NK-92 (cell line): ENCODE data around the gene RAB37.

Source experiments
- DNase-seq: peaks from one replicate; lab custom pipeline; 2025; ENCODE audit not compliant: unreplicated experiment; lab: John Stamatoyannopoulos, UW

Gene RAB37, protein sequence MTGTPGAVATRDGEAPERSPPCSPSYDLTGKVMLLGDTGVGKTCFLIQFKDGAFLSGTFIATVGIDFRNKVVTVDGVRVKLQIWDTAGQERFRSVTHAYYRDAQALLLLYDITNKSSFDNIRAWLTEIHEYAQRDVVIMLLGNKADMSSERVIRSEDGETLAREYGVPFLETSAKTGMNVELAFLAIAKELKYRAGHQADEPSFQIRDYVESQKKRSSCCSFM

DNA sequence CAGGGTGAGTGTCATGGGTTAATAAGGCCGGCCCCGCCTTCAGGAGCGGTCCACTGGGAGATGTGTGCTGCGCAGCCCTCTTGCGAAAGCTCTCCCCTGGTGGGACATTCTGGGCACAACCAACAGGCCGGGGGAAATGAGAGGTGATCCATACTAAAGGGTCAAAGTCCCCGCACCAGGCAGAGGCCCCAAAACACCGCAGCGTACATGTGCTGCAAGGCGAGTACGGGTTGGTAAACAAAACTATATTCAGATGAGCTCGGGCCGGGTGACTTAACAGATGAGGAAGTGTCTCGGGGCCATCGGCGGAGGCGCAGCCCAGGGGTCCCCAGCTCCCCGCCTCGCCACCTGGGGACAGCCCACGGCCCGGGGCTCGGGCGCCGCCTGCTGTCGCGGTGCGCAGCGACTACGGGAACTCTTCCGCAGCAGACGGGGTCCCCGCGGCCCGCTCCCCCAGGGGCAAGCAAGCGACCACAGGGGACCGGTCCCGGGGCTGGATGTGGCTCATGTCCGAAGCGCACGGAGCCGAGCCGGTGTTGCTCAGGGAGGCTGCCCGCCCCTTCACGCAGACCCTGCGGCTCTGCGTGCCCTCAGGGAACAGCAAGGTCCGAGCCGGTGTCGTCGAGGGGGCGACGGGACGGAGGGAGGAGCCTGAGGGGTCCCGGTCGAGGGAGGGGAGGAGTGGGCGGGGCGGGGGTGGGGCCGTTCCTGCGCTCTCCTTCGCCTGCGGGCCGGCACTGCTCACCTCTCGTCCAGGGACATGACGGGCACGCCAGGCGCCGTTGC lies at the start of gene RAB37:
Gene RAB37, plus strand, starts transcription at position 744 of the 786 bp plus-strand sequence. Its CDS starts 17 bp downstream, at position 761.
- DNase-seq, result no peak

GRCh38 chr17:74687886-74688285 lies 49.2 kb upstream of the RAB37 start:
- DNase-seq, result no peak

DNA sequence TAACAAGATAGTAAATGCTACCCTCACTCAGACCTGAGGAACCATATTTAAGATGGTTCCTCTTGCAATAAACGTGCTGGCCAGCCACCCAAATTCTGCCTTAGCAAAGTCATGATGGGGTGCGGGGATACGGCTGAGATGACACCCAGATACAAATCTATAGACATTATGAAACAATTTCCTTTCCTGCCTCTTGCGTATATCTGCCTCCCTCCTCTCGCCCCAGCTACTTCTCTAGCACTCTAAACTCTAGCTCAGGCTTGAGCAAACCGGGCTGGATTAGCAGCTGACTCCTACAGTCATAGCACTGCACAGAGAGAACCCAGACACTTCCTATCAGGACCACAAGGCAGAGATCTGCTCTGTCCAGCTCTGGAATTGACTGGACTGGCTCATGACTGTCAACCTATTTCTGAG lies 46.6 kb upstream of the RAB37 start:
- DNase-seq, result no peak

DNA sequence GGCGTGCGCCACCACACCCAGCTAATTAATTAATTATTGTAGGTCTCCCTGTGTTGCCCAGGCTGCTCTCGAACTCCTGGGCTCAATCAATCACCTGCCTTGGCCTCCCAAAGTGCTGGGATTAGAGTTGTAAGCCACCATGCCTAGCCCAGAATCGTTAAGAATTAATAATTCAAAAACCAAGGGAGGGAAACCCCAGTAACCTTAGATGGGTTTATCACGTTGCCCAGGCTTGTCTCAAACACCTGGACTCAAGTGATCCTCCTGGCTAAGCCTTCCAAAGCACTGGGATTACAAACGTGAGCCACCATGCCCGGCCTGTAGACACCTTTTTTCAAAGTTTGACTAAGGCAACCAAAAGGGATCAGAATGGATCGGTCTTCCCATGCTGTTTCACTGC lies 45.9 kb upstream of the RAB37 start:
- DNase-seq, result no peak

- no peak for DNase-seq
Measured at GRCh38 chr17:74694081-74694480, 43.0 kb upstream of the RAB37 start.

GRCh38 chr17:74695629-74696028 lies 41.4 kb upstream of the RAB37 start:
- DNase-seq, result no peak

DNA sequence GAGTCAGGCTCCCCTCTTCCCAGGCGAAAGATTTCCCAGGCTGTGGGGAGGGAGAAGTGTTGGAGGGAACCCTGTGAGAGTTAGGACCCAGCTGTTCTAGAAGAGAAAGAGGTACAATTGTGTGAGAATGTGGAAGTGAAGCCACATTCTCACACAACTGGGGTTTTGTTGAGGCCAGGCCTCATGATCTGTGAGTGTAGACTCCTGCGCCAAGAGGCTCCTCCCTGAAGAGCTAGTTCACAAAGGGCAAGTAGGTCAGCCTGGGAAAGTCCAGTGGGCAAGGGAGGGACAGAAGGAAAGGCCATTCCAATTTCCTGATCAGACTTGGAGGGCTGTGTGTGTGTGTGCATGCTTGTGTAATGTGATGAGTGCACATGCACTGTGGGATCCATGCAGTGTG lies 39.5 kb upstream of the RAB37 start:
- DNase-seq, result no peak

GRCh38 chr17:74698069-74698468 lies 39.0 kb upstream of the RAB37 start:
- DNase-seq, result no peak

- DNase-seq, result no peak
Measured at GRCh38 chr17:74699236-74699635, 37.8 kb upstream of the RAB37 start.

GRCh38 chr17:74702116-74702871 lies 34.8 kb upstream of the RAB37 start:
- no peak for DNase-seq

DNA sequence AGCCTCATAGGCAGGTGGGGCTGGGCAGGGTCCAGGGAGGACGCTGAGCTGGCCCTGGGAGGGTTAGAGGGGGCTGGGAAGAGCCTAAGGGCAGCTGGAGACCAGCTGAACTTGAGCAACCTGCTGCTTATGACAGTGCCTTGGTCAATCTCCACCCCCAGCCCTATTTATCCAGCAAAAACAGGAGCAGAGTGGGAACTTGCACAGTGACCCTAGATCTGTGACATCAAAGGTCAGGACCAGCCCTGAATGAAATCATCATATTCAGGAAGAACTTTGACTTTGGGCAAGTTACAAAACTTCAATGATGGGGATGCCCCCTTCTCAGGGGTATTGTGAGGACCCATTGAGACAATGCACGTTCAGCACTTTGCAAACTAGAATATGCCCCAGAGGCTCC lies 33.7 kb upstream of the RAB37 start:
- DNase-seq, result no peak

GRCh38 chr17:74704544-74704943 lies 32.5 kb upstream of the RAB37 start:
- DNase-seq, result no peak

DNA sequence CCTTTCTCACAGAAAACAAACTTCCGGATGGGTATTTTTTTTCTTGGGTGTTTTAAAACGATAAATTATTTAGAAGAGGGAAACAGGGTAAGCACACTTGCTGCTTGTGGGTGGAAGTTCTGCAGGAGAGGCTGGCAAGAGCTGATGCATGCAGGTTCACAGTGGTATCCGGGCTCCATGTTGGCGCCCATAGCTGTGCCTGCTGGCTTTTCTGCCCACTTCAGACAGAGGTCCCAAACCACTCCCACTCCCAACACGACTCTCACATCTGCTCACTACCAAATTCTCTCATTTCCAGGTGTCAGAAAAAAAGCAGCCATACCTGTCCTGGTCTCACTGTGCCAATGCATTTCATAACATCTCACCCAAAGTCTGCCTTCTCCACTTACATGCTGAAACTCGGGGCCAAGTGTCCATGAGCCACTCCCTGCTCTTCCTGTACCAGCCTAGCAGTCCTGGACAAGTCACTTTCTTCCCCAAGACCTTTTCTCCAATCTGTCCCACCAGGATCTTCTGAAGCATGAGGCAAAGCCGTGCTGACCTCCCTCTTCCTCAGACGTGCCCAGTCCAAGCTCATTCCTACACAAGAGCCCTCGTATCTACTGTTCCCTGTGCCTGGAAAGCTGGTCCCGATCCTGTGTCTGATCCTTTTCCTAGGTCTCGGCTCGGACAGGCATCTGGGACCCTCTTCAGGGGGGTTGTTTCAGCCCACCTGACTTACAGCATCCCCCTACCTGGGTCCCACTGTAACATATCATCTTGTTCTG lies 25.8 kb upstream of the RAB37 start:
- no peak for DNase-seq

GRCh38 chr17:74712301-74712700 lies 24.8 kb upstream of the RAB37 start:
- DNase-seq, result no peak

DNA sequence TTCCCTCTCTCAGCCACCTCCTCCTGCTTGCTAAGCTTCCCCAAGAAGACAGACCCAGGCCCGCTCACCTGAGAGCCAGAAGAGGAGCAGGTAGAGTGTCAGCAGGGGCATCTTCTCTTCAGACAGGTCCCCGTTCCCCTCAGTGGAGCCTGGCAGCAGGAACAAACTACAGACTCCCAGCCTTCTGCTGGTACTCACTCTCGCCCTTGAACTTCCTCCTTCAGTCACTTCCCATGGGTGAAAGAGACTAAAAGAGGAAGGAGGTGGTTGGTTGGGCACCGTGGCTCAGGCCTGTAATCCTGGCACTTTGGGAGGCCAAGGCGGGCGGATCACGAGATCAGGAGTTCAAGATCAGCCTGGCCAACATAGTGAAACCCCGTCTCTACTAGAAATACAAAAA lies 24.3 kb upstream of the RAB37 start, which contains the start of gene CD300LF:
Gene CD300LF, minus strand, starts transcription at position 168 of the 400 bp plus-strand sequence. Its CDS starts 57 bp downstream, at position 111.
- no peak for DNase-seq

DNA sequence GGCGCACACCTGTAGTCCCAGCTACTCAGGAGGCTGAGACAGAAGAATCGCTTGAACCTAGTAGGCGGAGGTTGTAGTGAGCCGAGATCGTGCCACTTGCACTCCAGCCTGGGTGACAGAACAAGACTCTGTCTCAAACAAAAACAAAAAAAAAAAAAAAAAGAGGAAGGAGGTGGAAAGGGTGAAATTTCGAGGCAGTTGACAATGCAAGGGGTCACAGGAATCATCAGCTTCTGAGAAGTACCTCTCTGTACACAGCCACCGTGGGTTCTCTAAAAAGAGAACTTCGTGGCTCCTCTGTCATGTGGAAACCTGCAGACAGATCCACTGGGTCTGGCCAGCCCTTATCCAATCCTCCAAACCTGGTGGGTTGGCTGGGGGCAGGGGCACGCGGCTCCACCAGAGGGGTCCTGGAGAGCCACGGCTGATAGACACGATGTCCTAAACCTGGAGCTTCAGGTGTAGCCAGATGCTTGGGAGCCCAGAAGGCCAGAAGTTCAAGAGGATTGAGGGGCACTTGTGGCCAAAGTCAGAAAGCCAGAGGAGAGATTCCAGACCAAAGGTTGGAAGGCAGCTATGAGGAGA lies 23.8 kb upstream of the RAB37 start:
- no peak for DNase-seq

DNA sequence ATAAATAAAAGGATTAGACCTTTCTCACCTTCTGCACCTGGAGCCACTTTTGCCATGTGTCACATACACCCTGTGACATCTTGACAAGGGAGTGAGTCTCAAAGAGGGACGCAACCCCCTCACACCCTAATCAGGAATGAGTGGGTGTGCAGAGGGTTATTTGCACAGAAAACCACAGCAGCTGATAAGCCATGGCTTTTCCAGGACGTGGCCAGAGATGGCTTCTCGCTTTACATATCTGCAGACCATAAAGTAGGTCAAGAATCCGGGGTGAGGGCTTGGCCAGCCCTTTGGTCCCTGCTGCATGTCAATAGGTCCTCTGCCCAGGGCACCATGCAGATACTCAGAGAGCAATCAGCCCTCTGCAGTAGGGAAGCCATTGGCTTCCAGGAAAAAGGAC lies 21.9 kb upstream of the RAB37 start:
- DNase-seq, result no peak

DNA sequence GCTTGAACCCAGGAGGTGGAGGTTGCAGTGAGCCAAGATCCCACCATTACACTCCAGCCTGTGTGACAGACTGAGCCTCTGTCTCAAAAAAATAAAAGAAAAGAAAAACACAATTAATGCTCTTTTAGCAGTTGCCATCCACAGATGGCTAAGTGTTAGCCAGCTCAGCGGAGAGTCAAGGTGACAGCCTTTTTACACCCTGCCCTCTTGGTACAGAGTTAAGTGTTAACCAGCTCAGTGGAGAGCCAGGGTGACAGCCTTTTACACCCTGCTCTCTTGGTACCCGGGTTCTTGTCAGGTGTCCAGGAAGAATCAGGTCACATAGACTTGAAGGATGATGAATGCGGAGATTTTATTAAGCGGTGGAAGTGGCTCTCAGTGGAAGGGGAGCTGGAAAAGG lies 16.6 kb upstream of the RAB37 start:
- DNase-seq, result no peak

- DNase-seq, result no peak
Measured at GRCh38 chr17:74722782-74723181, 14.3 kb upstream of the RAB37 start.

GRCh38 chr17:74723891-74724290 lies 13.2 kb upstream of the RAB37 start:
- no peak for DNase-seq

GRCh38 chr17:74725111-74725510 lies 11.9 kb upstream of the RAB37 start:
- no peak for DNase-seq
